Peyer's patch (tissue), 4 donors: ENCODE results near the gene CD27.

ENCODE experiments used
- CTCF ChIP-seq, 6 experiments: fragments of 450-650 bp in 4 of 6; fragments of 200-600 bp in 2 of 6; sonication (generic) in 1 of 6; IDR thresholded peaks; one replicate each; pipeline ENCODE4 v1.5.1; 2017 to 2019; ENCODE audit warnings: antibody characterized with exemption in 6 of 6, mild to moderate bottlenecking in 3 of 6, moderate library complexity in 1 of 6
- POLR2A ChIP-seq, 2 donors: fragments of 450-650 bp; IDR thresholded peaks; one replicate each; pipeline ENCODE4 v1.5.1; 2017; ENCODE audit warnings: antibody characterized with exemption in 2 of 2, mild to moderate bottlenecking in 2 of 2, moderate library complexity in 2 of 2

DNA sequence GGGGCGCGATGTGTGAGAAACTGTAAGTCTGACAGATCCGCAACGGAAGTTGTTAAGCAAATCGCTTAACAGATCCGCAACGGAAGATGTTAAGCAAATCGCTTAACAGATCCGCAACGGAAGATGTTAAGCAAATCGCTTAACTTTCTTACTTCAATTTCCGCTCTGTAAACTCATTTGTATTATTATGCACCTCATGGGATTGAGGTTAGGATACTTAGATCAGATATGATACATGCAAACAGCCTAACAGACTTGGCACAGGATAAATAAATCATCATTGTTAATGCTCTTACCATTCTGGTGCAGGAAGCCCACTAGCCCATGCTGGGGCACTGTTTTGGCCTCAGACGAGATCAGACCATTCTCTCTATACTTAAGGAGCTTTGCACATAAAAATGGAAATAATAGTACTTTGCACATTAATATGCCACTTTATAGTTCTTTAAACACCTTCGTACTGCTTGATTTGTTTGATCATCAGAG lies 49.5 kb downstream of the CD27 start:
- TF ChIP-seq CTCF (IDR thresholded peaks at IDR 0.05) = no peak
- no peak for TF ChIP-seq POLR2A (IDR thresholded peaks at IDR 0.05)
